A549 (cell line): Measurements from ENCODE around the gene INPP5A.

ENCODE experiments used
- BHLHE40 ChIP-seq: IDR thresholded peaks from 2 replicates; pipeline ENCODE4 v1.6.1; 2012; ENCODE audit warnings: low read depth, low read length, inconsistent platforms
- FOSL2 ChIP-seq, 2 experiments: fragments of 450-650 bp in 1 of 2; fragments of >200 bp in 1 of 2; sonication (Bioruptor Twin) in 1 of 2; formaldehyde crosslinking; IDR thresholded peaks; 2 replicates each; pipeline versions ENCODE4 v1.5.0 to v1.6.1; 2016 to 2020; ENCODE audit warnings: mild to moderate bottlenecking in 1 of 2, moderate library complexity in 1 of 2
- HDAC2 ChIP-seq: fragments of 200-600 bp; sonication (generic); IDR thresholded peaks from 2 replicates; pipeline ENCODE4 v1.6.1; 2016
- HOXA7 ChIP-seq: fragments of 250-450 bp; sonication (Bioruptor Pico); IDR thresholded peaks from 2 replicates; pipeline ENCODE4 v1.5.0; 2020; ENCODE audit warnings: mild to moderate bottlenecking, moderate library complexity
- KDM5A ChIP-seq: fragments of 200-600 bp; sonication (generic); IDR thresholded peaks from 2 replicates; pipeline ENCODE4 v1.6.1; 2016; ENCODE audit warnings: antibody characterized with exemption, mild to moderate bottlenecking
- MAZ ChIP-seq: fragments of 150-350 bp; IDR thresholded peaks from 2 replicates; pipeline ENCODE4 v1.6.1; 2014; ENCODE audit warnings: antibody characterized with exemption, low read depth, low read length, borderline replicate concordance
- POLR2A ChIP-seq: IDR thresholded peaks from 2 replicates; pipeline ENCODE4 v1.6.1; 2012; ENCODE audit warnings: mild to moderate bottlenecking, low read length
- RFX5 ChIP-seq: fragments of 450-650 bp; IDR thresholded peaks from 2 replicates; pipeline ENCODE4 v1.7.1; 2014; ENCODE audit warnings: antibody characterized with exemption, mild to moderate bottlenecking, moderate library complexity
- RNF2 ChIP-seq: fragments of 200-600 bp; sonication (generic); IDR thresholded peaks from 2 replicates; pipeline ENCODE4 v1.6.1; 2016; ENCODE audit warnings: low read depth, mild to moderate bottlenecking, antibody characterized with exemption, moderate library complexity, borderline replicate concordance
- TF ChIP-seq, protein P1 (sequence below): fragments of 450-650 bp; IDR thresholded peaks from 2 replicates; pipeline ENCODE4 v1.6.1; 2014; ENCODE audit warnings: antibody characterized with exemption
- TF ChIP-seq, protein P2 (sequence below): fragments of >200 bp; sonication (Bioruptor Twin); formaldehyde crosslinking; IDR thresholded peaks from 3 replicates; pipeline ENCODE4 v1.5.1; 2016
- TF ChIP-seq, protein P3 (sequence below): fragments of >200 bp; sonication (Bioruptor Twin); formaldehyde crosslinking; IDR thresholded peaks from 3 replicates; pipeline ENCODE4 v1.6.1; 2016

DNA sequence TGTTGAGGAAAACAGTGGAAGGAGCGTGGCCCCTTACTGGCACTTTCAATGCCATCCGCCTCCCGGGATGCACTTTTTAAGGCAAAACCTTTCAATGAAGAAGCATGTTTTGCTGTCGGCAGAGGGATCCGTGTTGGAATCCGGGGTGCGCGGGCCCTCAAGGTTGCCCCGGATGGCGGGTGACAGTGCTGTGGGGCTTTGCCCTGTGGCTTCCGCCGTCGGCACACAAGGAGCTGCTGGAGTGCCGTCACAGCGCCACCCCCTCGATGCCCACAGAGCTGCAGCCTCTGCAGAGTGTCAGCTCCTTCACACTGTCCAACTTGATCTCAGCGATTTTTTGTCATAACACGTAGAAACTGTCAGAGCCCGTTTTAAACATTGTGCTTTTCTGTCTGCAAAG, 189.4 kb downstream of the INPP5A start:
- TF ChIP-seq HOXA7 (CRISPR knock-in tag), result no peak
- TF ChIP-seq, protein P1, sequence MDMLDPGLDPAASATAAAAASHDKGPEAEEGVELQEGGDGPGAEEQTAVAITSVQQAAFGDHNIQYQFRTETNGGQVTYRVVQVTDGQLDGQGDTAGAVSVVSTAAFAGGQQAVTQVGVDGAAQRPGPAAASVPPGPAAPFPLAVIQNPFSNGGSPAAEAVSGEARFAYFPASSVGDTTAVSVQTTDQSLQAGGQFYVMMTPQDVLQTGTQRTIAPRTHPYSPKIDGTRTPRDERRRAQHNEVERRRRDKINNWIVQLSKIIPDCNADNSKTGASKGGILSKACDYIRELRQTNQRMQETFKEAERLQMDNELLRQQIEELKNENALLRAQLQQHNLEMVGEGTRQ, result no peak
- TF ChIP-seq HDAC2, result no peak
- TF ChIP-seq, protein P2, sequence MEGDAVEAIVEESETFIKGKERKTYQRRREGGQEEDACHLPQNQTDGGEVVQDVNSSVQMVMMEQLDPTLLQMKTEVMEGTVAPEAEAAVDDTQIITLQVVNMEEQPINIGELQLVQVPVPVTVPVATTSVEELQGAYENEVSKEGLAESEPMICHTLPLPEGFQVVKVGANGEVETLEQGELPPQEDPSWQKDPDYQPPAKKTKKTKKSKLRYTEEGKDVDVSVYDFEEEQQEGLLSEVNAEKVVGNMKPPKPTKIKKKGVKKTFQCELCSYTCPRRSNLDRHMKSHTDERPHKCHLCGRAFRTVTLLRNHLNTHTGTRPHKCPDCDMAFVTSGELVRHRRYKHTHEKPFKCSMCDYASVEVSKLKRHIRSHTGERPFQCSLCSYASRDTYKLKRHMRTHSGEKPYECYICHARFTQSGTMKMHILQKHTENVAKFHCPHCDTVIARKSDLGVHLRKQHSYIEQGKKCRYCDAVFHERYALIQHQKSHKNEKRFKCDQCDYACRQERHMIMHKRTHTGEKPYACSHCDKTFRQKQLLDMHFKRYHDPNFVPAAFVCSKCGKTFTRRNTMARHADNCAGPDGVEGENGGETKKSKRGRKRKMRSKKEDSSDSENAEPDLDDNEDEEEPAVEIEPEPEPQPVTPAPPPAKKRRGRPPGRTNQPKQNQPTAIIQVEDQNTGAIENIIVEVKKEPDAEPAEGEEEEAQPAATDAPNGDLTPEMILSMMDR, result no peak
- TF ChIP-seq POLR2A, result no peak
- no peak for TF ChIP-seq FOSL2 (IDR thresholded peaks at IDR 0.05)
- no peak for TF ChIP-seq FOSL2 (CRISPR knock-in tag; IDR thresholded peaks at IDR 0.05)
- no peak for TF ChIP-seq BHLHE40
- TF ChIP-seq, protein P3, sequence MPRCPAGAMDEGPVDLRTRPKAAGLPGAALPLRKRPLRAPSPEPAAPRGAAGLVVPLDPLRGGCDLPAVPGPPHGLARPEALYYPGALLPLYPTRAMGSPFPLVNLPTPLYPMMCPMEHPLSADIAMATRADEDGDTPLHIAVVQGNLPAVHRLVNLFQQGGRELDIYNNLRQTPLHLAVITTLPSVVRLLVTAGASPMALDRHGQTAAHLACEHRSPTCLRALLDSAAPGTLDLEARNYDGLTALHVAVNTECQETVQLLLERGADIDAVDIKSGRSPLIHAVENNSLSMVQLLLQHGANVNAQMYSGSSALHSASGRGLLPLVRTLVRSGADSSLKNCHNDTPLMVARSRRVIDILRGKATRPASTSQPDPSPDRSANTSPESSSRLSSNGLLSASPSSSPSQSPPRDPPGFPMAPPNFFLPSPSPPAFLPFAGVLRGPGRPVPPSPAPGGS, result no peak
- no peak for TF ChIP-seq RFX5
- TF ChIP-seq RNF2, result no peak
- no peak for TF ChIP-seq MAZ
- no peak for TF ChIP-seq KDM5A
